IPS DF 6.9 (cell line): Measurements from ENCODE around the gene LDB2.

Experiments used
- DNase-seq: peaks from one replicate; pipeline ENCODE4 v3.0.0-alpha.2; 2013; ENCODE audit warnings: low read depth, low spot score
- H3K27ac ChIP-seq: one replicate; pipeline ENCODE4 v1.5.1; 2013; ENCODE audit warnings: low read length, control low read depth
- H3K27me3 ChIP-seq: 2 replicates; pipeline ENCODE4 v1.6.1; 2013; ENCODE audit warnings: mild to moderate bottlenecking, low read length; ENCODE audit not compliant: control insufficient read depth, insufficient read depth
- H3K36me3 ChIP-seq: 2 replicates; pipeline ENCODE4 v1.6.1; 2013; ENCODE audit warnings: low read length; ENCODE audit not compliant: control insufficient read depth, insufficient read depth
- H3K4me1 ChIP-seq: 2 replicates; pipeline ENCODE4 v1.6.1; 2013; ENCODE audit warnings: low read length; ENCODE audit not compliant: control insufficient read depth, insufficient read depth
- H3K4me3 ChIP-seq: 2 replicates; pipeline ENCODE4 v1.5.1; 2013; ENCODE audit warnings: mild to moderate bottlenecking, low read length
- H3K9me3 ChIP-seq: 2 replicates; pipeline ENCODE4 v1.6.1; 2013; ENCODE audit warnings: low read length, inconsistent platforms; ENCODE audit not compliant: control insufficient read depth, insufficient read depth
- WGBS: extraction: QIAGEN DNeasy Blood & Tissue Kit; methylation state at CpG from one replicate; pipeline ENCODE4 v1.1.7; 2013; ENCODE audit warnings: mixed read lengths, missing lambda C conversion rate; ENCODE audit not compliant: insufficient read length, insufficient coverage; 5-methylcytosine and 5-hydroxymethylcytosine counted together

Gene LDB2

GRCh38 chr4:16728849-16729248, 169.6 kb downstream of the LDB2 start:
- no peaks in the 10 kb centered on the region for H3K9me3 ChIP-seq
- DNase-seq, result no peak

GRCh38 chr4:16728111-16728510, 170.3 kb downstream of the LDB2 start:
- no peak overlapping the region for H3K4me3 ChIP-seq
- H3K4me1 ChIP-seq, result peaks cover 1% of the 10 kb centered on the region; the same call in 1 of the 2 replicates
- DNase-seq, result no peak
- no peaks in the 10 kb centered on the region for H3K27me3 ChIP-seq
- no peaks in the 10 kb centered on the region for H3K9me3 ChIP-seq
- H3K36me3 ChIP-seq, result peaks cover 3% of the 10 kb centered on the region; the same call in 1 of the 2 replicates
- H3K27ac ChIP-seq, result no peak overlapping the region

More at GRCh38 chr4:16728849-16729248, 169.6 kb downstream of the LDB2 start:
- Histone ChIP-seq H3K27me3 (no peaks in the 10 kb centered on the region), H3K4me1 (peaks cover 1% of the 10 kb centered on the region; the same call in 1 of the 2 replicates), H3K27ac (no peak overlapping the region), H3K36me3 (peaks cover 3% of the 10 kb centered on the region; the same call in 1 of the 2 replicates), H3K4me3 (no peak overlapping the region)
- no CpG with 5 or more reads among the region's 2 CpGs for WGBS

GRCh38 chr4:16727218-16727617, 171.2 kb downstream of the LDB2 start:
- WGBS, result no CpG with 5 or more reads among the region's 6 CpGs
- no peak overlapping the region for H3K4me3 ChIP-seq
- H3K4me1 ChIP-seq, result peaks cover 1% of the 10 kb centered on the region; the same call in 1 of the 2 replicates
- H3K9me3 ChIP-seq, result no peaks in the 10 kb centered on the region
- DNase-seq, result no peak
- H3K27ac ChIP-seq, result no peak overlapping the region
- H3K36me3 ChIP-seq, result peaks cover 3% of the 10 kb centered on the region; the same call in 1 of the 2 replicates
- H3K27me3 ChIP-seq, result no peaks in the 10 kb centered on the region

- H3K27ac ChIP-seq, result no peak overlapping the region
- no CpG with 5 or more reads among the region's 8 CpGs for WGBS
- H3K27me3 ChIP-seq, result no peaks in the 10 kb centered on the region
- H3K36me3 ChIP-seq, result peaks cover 3% of the 10 kb centered on the region; the same call in 1 of the 2 replicates
- no peak overlapping the region for H3K4me3 ChIP-seq
- H3K4me1 ChIP-seq, result peaks cover 1% of the 10 kb centered on the region; the same call in 1 of the 2 replicates
- no peak for DNase-seq
- no peaks in the 10 kb centered on the region for H3K9me3 ChIP-seq
Observed at GRCh38 chr4:16726368-16727050, 171.9 kb downstream of the LDB2 start.

GRCh38 chr4:16725252-16725651, 173.2 kb downstream of the LDB2 start:
- H3K36me3 ChIP-seq, result no peaks in the 10 kb centered on the region
- no peaks in the 10 kb centered on the region for H3K9me3 ChIP-seq
- H3K4me3 ChIP-seq, result no peak overlapping the region
- DNase-seq, result no peak
- no peaks in the 10 kb centered on the region for H3K27me3 ChIP-seq
- WGBS, result no CpG with 5 or more reads among the region's 6 CpGs
- no peak overlapping the region for H3K27ac ChIP-seq
- no peaks in the 10 kb centered on the region; the same call in 1 of the 2 replicates for H3K4me1 ChIP-seq

GRCh38 chr4:16722416-16722815, 176.0 kb downstream of the LDB2 start:
- H3K27me3 ChIP-seq, result no peaks in the 10 kb centered on the region
- no peaks in the 10 kb centered on the region; the same call in 1 of the 2 replicates for H3K4me1 ChIP-seq
- no CpG with 5 or more reads among the region's 3 CpGs for WGBS
- no peak overlapping the region for H3K4me3 ChIP-seq
- H3K27ac ChIP-seq, result no peak overlapping the region
- no peak for DNase-seq
- no peaks in the 10 kb centered on the region for H3K36me3 ChIP-seq
- no peaks in the 10 kb centered on the region for H3K9me3 ChIP-seq

- H3K27me3 ChIP-seq, result no peaks in the 10 kb centered on the region
- H3K36me3 ChIP-seq, result no peaks in the 10 kb centered on the region
- H3K9me3 ChIP-seq, result no peaks in the 10 kb centered on the region
- H3K27ac ChIP-seq, result no peak overlapping the region
- no peak for DNase-seq
- H3K4me3 ChIP-seq, result no peak overlapping the region
- no CpG with 5 or more reads among the region's 4 CpGs for WGBS
- H3K4me1 ChIP-seq, result no peaks in the 10 kb centered on the region
Observed at GRCh38 chr4:16721613-16722291, 176.7 kb downstream of the LDB2 start.

GRCh38 chr4:16720761-16721160, 177.7 kb downstream of the LDB2 start:
- no peak for DNase-seq
- no CpG with 5 or more reads among the region's 2 CpGs for WGBS
- H3K4me3 ChIP-seq, result no peak overlapping the region
- no peaks in the 10 kb centered on the region for H3K36me3 ChIP-seq
- no peaks in the 10 kb centered on the region for H3K27me3 ChIP-seq
- H3K9me3 ChIP-seq, result no peaks in the 10 kb centered on the region
- no peak overlapping the region for H3K27ac ChIP-seq
- H3K4me1 ChIP-seq, result no peaks in the 10 kb centered on the region

- Histone ChIP-seq H3K4me1 (no peaks in the 10 kb centered on the region), H3K27me3 (no peaks in the 10 kb centered on the region), H3K4me3 (no peak overlapping the region), H3K27ac (no peak overlapping the region), H3K9me3 (no peaks in the 10 kb centered on the region), H3K36me3 (no peaks in the 10 kb centered on the region)
- no CpG with 5 or more reads among the region's 6 CpGs for WGBS
- no peak for DNase-seq
Observed at GRCh38 chr4:16717266-16717970, 181.0 kb downstream of the LDB2 start.

- no CpG with 5 or more reads among the region's 2 CpGs for WGBS
- Histone ChIP-seq H3K4me1 (no peaks in the 10 kb centered on the region), H3K27ac (no peak overlapping the region), H3K9me3 (no peaks in the 10 kb centered on the region), H3K4me3 (no peak overlapping the region), H3K27me3 (no peaks in the 10 kb centered on the region), H3K36me3 (no peaks in the 10 kb centered on the region)
- no peak for DNase-seq
Observed at GRCh38 chr4:16715482-16715881, 183.0 kb downstream of the LDB2 start.
